Activated naive CD8-positive, alpha-beta T cell treated with anti-CD3 and anti-CD28 coated beads, Interleukin-2, amount 50 U/mL, for 24 hours (primary cell): ENCODE measurements around the gene SH2D2A.
"Not testable (repeated sequence)": the region's sequence is repeated elsewhere in the genome, so short reads cannot be mapped to it uniquely, and the experiment has no call there.

Experiments
- ATAC-seq: fragments of 150-1000 bp; cut with Tn5 transposase; one replicate; pipeline ENCODE4 v1.10.0; 2021
- DNase-seq: peaks from one replicate; pipeline ENCODE4 v3.0.0; 2021
- H3K27ac Mint-ChIP-seq: one replicate; pipeline ENCODE4 v1.8.0; 2021; ENCODE audit warnings: mild to moderate bottlenecking, mixed read lengths
- H3K27me3 Mint-ChIP-seq: one replicate; pipeline ENCODE4 v1.8.0; 2021; ENCODE audit warnings: mixed read lengths
- H3K36me3 Mint-ChIP-seq: one replicate; pipeline ENCODE4 v1.8.0; 2021; ENCODE audit warnings: low read depth, mixed read lengths
- H3K4me1 Mint-ChIP-seq: one replicate; pipeline ENCODE4 v1.8.0; 2021; ENCODE audit warnings: mixed read lengths
- H3K4me3 Mint-ChIP-seq: one replicate; pipeline ENCODE4 v1.8.0; 2021; ENCODE audit warnings: mild to moderate bottlenecking, moderate library complexity, mixed read lengths
- H3K9me3 Mint-ChIP-seq: one replicate; pipeline ENCODE4 v1.8.0; 2021; ENCODE audit warnings: mixed read lengths

Gene SH2D2A

DNA sequence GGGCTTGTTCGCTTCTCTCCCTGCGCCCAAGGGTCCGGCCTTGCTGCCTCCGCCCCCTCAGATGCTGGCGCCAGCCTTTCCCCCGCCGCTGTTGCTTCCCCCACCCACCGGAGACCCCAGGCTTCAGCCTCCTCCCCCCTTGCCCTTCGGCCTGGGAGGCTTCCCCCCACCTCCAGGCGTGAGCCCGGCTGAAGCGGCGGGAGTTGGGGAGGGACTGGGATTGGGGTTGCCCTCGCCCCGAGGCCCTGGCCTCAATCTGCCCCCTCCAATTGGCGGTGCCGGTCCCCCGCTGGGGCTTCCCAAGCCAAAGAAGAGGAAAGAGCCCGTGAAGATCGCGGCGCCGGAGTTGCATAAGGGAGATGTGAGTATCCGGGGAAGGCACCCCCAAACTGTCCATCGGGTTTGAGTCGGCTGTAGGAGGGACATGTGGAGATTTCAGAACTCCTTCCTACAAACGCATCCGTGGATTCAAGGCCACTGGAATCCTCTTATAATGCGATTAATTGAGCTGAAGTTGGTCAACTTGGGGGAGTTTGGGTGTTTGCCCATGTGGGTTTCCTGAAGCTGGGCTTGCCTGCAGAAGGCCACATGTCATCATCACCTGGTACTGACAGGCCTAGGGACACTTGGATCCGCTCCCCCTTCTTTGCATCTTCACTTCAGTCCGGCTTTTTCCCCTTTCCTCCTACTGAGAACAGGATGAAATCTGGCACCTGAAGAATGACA lies 48.6 kb downstream of the SH2D2A start:
- Mint-ChIP-seq H3K36me3 (peaks cover 44% of the 10 kb centered on the region), H3K27me3 (no peaks in the 10 kb centered on the region), H3K4me1 (peaks cover 50% of the 10 kb centered on the region), H3K27ac (no peak overlapping the region), H3K4me3 (no peak overlapping the region), H3K9me3 (no peaks in the 10 kb centered on the region)
- peak; percentile 3 for ATAC-seq
- DNase-seq = peak; percentile 58

DNA sequence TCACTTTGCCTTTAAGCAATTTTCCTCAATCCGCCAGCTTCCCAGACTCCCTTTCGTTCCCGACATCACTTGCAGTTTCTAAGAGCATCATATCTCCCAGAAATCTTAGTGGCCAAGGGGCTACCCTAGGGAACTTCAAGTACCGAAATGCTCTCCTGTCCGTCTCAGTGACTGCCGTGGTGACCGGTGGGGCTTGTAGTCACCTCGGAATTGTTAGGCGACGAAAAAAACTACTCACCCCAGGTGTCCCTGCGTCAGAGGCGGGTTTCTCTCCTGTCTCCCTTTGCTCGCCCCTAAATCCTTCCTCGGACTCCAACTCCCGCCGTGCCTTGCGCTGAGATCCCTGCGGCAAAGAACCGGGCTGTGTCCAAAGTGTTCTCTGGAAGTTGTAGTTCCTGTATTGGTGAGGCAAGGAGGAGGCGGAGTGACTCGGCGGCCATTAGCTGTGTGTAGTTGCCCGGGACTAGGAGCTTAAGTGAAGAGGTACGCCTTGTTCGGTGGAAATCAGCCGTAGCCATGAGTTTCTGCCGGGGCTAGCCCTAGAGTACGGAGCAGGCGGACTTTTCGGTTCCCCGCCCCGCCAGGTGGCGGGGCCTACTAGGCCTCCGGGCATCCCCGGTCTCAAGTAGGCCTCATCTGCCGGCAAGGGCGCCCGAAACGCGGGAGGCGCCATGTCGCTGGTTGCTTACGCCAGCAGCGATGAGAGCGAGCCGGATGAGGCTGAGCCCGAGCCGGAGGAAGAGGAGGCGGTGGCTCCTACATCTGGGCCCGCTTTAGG lies 49.4 kb downstream of the SH2D2A start, which contains the start of gene PRCC:
TSS of gene PRCC (plus strand) at position 435 of the 778 bp plus-strand sequence. CDS start at position 672, 237 bp downstream.
- peak; percentile 94 for DNase-seq
- Mint-ChIP-seq H3K4me3 (no peak within 1 kb of the TSS), H3K27me3 (no peaks in the 10 kb centered on the region), H3K36me3 (peaks cover 37% of the 10 kb centered on the region), H3K9me3 (no peaks in the 10 kb centered on the region), H3K27ac (no peak within 1 kb of the TSS), H3K4me1 (peaks cover 45% of the 10 kb centered on the region)
- ATAC-seq = peak; percentile 96

DNA sequence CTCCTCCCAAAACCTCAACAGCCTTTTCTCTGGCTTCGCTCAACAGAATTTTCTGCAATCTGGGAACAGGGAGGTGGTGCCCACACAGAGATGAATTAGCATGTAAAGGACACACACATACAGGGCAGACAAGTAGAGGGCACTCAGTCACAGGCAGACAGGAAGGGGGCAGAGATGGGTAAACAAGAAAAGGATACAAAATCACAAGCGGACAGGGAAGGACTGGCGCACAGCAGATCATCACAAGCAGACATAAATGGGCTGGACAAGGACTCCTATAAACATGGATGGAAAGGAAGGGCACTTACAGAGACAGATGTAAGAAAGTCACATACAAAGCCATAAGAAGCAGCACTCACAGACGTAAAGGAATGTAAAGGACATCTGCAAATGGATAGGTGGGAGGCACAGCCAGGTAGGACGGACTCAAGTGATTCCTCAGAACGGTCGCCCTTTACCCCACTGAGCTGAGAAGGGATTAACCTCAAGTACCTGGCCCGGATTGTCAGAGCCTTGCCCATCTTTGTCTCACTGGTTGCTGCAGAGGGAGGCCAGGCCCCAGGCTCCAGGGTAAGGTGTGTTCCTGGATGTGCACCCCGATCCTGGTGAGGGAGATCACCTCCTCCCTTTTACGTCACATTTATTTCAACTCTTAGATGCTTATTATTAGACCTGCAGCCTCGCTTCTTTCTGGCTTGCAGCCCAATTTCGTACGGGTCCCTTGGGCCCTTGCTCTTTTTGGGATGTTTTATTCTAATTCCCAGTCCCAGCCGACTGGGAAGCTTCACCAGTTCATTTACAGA lies 50.1 kb downstream of the SH2D2A start:
- H3K9me3 Mint-ChIP-seq = no peaks in the 10 kb centered on the region
- DNase-seq = no peak
- peaks cover 32% of the 10 kb centered on the region for H3K36me3 Mint-ChIP-seq
- H3K27me3 Mint-ChIP-seq = no peaks in the 10 kb centered on the region
- no peak for ATAC-seq
- H3K4me1 Mint-ChIP-seq = peaks cover 39% of the 10 kb centered on the region
- no peak overlapping the region for H3K27ac Mint-ChIP-seq
- H3K4me3 Mint-ChIP-seq = no peak overlapping the region

DNA sequence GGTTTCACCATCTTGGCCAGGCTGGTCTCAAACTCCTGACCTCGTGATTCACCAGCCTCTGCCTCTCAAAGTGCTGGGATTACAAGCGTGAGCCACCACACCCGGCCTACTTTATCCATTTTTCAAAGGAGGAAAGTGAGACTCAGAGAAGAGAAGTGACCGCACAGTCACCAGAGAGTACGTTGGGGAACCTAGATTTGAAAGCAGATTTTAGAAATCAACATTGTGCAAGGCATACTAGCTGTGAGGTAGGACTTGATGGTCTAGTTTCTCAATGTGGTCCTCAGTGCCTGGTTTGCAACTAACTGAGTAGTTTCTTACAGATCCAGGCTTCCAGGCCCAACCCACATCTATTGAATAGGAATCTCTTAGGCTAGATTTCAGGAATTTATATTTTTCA lies 51.0 kb downstream of the SH2D2A start:
- H3K4me1 Mint-ChIP-seq = peaks cover 31% of the 10 kb centered on the region
- ATAC-seq (no peak), DNase-seq (no peak)
- H3K27me3 Mint-ChIP-seq = no peaks in the 10 kb centered on the region
- peaks cover 23% of the 10 kb centered on the region for H3K36me3 Mint-ChIP-seq
- no peak overlapping the region for H3K4me3 Mint-ChIP-seq
- no peaks in the 10 kb centered on the region for H3K9me3 Mint-ChIP-seq
- no peak overlapping the region for H3K27ac Mint-ChIP-seq

DNA sequence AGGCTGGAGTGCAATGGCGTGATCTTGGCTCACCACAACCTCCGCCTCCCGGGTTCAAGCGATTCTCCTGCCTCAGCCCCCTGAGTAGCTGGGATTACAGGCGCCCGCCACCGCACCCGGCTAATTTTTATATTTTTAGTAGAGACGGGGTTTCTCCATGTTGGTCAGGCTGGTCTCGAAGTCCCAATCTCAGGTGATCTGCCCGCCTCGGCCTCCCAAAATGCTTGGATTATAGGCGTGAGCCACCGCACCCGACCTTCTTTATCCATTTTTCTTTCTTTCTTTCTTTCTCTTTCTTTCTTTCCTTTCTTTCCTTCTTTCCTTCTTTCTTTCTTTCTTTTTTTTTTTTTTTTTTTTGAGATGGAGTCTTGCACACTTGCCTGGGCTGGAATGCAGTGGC lies 51.5 kb downstream of the SH2D2A start:
- not testable (repeated sequence) for H3K4me3 Mint-ChIP-seq, H3K27ac Mint-ChIP-seq, H3K27me3 Mint-ChIP-seq, ATAC-seq, DNase-seq, H3K9me3 Mint-ChIP-seq
- peaks cover 18% of the 10 kb centered on the region for H3K36me3 Mint-ChIP-seq
- peaks cover 26% of the 10 kb centered on the region for H3K4me1 Mint-ChIP-seq

DNA sequence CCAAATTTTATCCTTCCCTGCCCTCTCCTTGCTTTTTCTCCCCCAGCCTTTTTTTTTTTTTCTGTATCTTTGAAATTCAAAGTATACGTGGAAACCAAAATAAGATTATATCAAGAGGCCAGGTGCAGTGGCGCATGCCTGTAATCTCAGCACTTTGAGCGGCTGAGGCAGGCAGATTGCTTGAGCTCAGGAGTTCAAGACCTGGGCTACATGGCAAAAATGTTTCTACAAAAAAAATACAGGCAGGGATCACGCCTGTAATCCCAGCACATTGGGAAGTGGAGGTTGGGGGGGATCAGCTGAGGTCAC lies 55.9 kb downstream of the SH2D2A start:
- Mint-ChIP-seq H3K4me1 (peaks cover 3% of the 10 kb centered on the region), H3K9me3 (no peaks in the 10 kb centered on the region), H3K36me3 (no peaks in the 10 kb centered on the region), H3K27ac (no peak overlapping the region), H3K4me3 (no peak overlapping the region), H3K27me3 (no peaks in the 10 kb centered on the region)
- no peak for ATAC-seq
- DNase-seq = no peak

DNA sequence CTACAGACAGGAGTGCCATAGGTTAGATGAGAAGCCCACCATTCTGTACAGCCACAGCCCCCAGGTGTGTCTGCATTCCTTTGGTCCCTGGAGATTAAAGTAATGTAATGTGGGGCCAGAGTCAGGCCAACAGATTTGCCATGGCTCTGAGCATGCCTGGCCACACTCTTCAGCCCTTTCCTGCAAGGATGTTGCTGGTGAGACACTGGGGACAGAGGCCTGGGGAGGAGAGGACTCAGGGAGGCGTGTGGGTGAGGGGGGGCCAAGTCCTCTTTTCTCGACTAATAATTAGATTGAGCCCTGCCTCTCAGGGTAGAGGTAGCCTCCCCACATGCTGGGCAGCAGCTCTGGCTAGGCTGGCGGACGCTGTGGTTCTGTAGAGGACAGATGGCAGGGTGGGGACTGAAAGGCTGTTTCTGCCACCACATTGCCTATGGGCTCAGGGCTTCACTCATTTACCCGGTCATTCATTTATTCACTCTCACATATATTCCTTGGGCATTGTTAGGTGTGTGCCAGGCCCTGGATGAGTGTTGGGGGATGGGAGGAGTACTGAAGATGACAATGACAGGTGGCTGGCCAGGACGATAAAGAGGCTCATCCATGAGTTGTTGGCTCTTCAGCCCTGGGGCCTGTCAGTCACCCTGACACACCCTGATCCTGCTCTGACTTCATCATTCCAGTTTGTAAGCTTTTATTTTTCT lies 56.4 kb downstream of the SH2D2A start:
- ATAC-seq (no peak), DNase-seq (no peak)
- Mint-ChIP-seq H3K4me3 (no peak overlapping the region), H3K36me3 (no peaks in the 10 kb centered on the region), H3K27me3 (no peaks in the 10 kb centered on the region), H3K27ac (no peak overlapping the region), H3K9me3 (no peaks in the 10 kb centered on the region), H3K4me1 (peaks cover 8% of the 10 kb centered on the region)

DNA sequence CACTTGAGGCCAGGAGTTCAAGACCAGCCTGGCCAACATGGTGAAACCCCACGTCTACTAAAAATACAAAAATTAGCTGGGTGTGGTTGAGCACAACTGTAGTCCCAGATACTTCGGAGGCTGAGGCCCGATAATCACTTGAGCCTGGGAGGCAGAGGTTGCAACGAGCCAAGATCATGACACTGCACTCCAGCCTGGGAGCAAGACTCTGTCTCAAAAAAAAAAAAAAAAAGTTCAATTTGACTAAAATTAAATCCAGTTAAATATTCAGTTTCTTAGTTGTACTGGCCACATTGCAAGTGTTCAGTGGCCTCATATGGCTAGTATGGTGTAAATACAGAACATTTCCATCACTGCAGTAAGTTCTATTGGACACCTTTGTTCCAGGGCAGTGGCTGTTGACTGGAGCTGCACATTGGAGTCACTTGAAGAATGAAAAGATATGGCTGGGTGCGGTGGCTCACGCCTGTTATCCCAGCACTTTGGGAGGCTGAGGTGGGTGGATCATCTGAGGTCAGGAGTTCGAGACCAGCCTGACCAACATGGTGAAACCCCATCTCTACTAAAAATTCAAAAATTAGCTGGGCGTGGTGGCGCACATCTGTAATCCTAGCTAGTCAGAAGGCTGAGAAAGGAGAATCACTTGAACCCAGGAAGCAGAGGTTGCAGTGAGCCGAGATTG lies 58.9 kb downstream of the SH2D2A start:
- H3K4me3 Mint-ChIP-seq, H3K9me3 Mint-ChIP-seq, H3K27ac Mint-ChIP-seq, ATAC-seq, H3K36me3 Mint-ChIP-seq, DNase-seq, H3K27me3 Mint-ChIP-seq: not testable (repeated sequence)
- H3K4me1 Mint-ChIP-seq = peaks cover 15% of the 10 kb centered on the region

DNA sequence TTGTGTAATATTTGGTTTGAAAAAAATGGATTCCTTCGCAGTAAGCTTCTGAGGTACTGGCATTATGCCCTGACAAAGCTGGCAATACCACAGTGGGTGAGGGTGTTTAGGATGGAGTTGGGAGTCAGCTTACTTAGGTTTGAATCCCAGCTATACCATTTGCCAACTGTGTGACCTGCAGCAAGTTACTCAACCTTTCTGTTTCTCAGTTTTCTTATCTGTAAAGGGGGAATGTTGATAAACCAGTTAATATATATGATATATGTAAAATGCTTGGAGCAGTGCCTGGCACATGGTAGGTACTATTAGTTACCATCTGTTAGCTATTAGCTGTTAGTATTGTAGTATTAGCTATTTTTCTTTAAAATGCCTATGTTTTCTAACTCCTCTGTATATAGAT lies 60.3 kb downstream of the SH2D2A start:
- no peak overlapping the region for H3K4me3 Mint-ChIP-seq
- H3K27me3 Mint-ChIP-seq = no peaks in the 10 kb centered on the region
- DNase-seq = no peak
- no peaks in the 10 kb centered on the region for H3K9me3 Mint-ChIP-seq
- H3K27ac Mint-ChIP-seq = no peak overlapping the region
- no peaks in the 10 kb centered on the region for H3K36me3 Mint-ChIP-seq
- H3K4me1 Mint-ChIP-seq = peaks cover 17% of the 10 kb centered on the region
- no peak for ATAC-seq
